ENCODE measurements around the gene FGFR3.

GRCh38 chr4:1801286-1801958 lies 8.3 kb downstream of the FGFR3 start:
- TF ChIP-seq, protein P1, sequence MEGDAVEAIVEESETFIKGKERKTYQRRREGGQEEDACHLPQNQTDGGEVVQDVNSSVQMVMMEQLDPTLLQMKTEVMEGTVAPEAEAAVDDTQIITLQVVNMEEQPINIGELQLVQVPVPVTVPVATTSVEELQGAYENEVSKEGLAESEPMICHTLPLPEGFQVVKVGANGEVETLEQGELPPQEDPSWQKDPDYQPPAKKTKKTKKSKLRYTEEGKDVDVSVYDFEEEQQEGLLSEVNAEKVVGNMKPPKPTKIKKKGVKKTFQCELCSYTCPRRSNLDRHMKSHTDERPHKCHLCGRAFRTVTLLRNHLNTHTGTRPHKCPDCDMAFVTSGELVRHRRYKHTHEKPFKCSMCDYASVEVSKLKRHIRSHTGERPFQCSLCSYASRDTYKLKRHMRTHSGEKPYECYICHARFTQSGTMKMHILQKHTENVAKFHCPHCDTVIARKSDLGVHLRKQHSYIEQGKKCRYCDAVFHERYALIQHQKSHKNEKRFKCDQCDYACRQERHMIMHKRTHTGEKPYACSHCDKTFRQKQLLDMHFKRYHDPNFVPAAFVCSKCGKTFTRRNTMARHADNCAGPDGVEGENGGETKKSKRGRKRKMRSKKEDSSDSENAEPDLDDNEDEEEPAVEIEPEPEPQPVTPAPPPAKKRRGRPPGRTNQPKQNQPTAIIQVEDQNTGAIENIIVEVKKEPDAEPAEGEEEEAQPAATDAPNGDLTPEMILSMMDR (IDR thresholded peaks at IDR 0.05) = no peak
- TF ChIP-seq EP300 (IDR thresholded peaks at IDR 0.05) = no peak

All from esophagus muscularis mucosa (tissue), 3 donors.